Coronary artery (tissue), 2 donors: ENCODE data around the gene SLC35G2.
"Not testable (repeated sequence)": the region's sequence is repeated elsewhere in the genome, so short reads cannot be mapped to it uniquely, and the experiment has no call there.

Experiments used
- DNase-seq: peaks from one replicate; pipeline ENCODE4 v3.0.0-alpha.2; 2017; ENCODE audit warnings: low spot score
- H3K27ac ChIP-seq, 2 donors: fragments of 200-600 bp; sonication (generic); one replicate each; pipeline ENCODE4 v1.5.1; 2016 to 2019
- H3K4me3 ChIP-seq: fragments of 200-600 bp; sonication (generic); 2 replicates; pipeline ENCODE4 v1.5.1; 2016; ENCODE audit warnings: mild to moderate bottlenecking, moderate library complexity
- TF ChIP-seq, protein P1 (sequence below): fragments of 200-600 bp; sonication (generic); IDR thresholded peaks from one replicate; pipeline ENCODE4 v1.5.1; 2019; ENCODE audit warnings: antibody characterized with exemption

Gene SLC35G2

DNA sequence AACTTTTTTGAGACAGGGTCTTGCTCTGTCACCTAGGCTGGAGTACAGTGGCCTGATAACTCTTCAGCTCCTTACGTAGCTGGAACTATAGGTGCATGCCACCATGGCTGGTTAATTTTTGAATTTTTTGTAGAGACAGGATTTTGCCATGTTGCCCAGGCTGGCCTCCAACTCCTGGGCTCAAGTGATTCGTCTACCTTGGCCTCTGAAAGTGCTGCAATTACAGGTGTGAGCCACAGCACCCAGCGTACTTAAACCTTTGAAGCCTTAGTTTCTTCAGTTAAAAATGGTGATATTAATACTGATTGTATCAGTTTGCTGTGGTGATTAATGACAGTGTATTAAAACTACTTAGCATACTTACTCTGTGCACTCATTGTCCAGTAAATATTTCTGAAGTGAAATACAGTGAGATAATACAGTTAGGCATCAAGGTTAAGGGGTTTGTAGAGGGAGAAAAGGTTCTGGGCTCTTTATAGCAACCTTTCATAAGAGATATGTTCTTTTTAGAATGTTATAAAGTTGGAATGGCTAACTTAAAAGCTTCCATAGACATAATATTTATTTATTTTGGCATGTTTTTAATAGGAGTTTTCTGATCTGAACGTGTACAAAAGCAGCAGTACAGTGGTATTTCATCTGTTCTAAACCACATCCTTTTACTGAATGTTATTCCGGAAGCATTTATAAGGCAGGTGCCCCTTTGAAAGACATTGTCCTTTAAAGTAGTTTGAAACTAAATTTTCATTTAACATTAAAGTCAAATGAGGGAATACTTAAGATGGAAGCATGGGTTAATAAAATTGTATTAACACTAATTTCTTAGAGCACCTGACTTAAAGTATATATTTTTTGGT, 66.7 kb downstream of the SLC35G2 start:
- TF ChIP-seq, protein P1, sequence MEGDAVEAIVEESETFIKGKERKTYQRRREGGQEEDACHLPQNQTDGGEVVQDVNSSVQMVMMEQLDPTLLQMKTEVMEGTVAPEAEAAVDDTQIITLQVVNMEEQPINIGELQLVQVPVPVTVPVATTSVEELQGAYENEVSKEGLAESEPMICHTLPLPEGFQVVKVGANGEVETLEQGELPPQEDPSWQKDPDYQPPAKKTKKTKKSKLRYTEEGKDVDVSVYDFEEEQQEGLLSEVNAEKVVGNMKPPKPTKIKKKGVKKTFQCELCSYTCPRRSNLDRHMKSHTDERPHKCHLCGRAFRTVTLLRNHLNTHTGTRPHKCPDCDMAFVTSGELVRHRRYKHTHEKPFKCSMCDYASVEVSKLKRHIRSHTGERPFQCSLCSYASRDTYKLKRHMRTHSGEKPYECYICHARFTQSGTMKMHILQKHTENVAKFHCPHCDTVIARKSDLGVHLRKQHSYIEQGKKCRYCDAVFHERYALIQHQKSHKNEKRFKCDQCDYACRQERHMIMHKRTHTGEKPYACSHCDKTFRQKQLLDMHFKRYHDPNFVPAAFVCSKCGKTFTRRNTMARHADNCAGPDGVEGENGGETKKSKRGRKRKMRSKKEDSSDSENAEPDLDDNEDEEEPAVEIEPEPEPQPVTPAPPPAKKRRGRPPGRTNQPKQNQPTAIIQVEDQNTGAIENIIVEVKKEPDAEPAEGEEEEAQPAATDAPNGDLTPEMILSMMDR: no peak
- H3K27ac ChIP-seq: no peak overlapping the region
- H3K4me3 ChIP-seq: no peak overlapping the region

DNA sequence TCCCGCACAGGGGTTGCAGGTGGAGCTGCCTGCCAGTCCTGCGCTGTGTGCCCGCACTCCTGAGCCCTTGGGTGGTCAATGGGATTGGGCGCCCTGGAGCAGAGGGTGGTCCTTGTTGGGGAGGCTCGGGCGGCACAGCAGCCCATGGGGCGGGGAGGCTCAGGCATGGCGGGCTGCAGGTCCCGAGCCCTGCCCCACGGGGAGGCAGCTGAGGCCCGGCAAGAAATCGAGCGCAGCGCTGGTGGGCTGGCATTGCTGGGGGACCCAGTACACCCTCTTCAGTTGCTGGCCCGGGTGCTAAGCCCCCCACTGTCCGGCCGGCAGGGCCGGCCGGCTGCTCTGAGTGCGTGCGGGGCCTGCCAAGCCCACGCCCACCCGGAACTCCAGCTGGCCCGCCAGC, 71.0 kb downstream of the SLC35G2 start:
- DNase-seq: no peak
- no peak overlapping the region for H3K4me3 ChIP-seq
- TF ChIP-seq, protein P1: no peak
- H3K27ac ChIP-seq: no peak overlapping the region

More for the DNA sequence above, 66.7 kb downstream of the SLC35G2 start:
- no peak for DNase-seq

DNA sequence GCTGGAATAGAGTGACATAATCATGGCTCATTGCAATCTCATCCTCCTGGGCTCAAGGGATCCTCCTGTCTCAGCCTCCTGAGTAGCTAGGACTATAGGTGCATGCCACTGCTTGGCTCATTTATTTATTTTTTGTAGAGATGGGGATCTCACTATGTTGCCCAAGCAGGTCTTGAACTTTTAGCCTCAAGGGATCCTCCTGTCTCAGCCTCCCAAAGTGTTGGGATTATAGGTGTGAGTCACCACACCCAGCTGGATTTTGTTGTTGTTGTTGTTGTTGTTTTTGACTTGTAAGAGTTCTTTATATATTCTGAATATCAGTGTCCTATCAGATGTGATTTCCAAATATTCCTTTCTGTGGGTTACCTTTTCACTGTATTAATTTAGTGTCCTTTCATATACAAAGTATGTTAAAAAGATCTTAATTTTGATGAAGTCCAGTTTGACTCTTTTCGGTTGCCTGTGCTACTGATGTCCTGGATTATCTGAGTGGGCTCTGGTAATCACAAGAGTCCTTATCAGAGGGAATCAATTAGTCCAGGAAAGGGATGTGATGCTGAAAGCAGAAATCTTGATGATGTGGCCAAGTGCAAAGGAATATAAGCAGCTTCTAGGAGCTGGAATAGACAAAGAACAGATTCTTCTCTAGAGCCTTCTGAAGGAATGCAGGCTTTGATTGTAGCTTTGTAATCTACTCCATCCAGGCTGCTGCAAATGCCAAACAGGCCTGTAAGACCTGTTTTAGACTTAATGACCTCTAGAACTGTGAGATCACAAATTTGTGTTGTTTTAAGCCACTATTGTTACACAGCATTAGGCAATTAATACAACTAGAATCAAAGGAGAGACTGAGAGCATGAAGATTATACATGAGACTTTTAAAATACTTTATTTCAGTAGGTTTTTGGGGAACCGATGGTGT, 73.3 kb downstream of the SLC35G2 start:
- Histone ChIP-seq H3K27ac (no peak overlapping the region), H3K4me3 (no peak overlapping the region)
- TF ChIP-seq, protein P1: no peak
- DNase-seq: no peak

DNA sequence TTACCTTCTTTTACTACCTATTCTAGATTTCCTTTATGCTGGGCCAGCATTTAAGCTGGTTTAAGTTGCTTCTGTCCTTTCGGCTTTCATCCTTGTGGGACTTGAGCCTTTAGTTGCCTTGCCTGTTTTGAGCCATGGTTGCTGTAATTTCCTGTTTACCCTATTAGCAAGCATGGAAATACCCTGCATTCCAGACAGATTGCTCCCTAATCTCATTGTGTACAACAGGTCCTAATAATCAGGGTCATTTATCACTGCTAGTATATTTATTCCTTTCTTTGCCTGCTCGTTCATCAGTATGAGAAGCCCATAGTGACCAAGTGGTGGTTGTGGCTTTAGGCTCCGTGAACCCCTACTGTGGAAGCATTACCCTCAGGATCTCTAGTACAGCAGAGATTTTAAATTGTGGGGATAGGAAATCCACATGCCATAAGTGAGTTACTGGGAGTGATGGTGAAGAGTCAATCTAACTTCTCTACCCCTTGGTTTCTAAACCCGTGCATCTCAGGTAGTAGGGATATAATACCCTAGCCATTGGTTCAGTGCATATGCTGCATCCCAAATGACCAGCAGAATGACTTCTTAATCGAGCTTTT, 75.0 kb downstream of the SLC35G2 start:
- DNase-seq: no peak
- no peak overlapping the region for H3K4me3 ChIP-seq
- no peak overlapping the region for H3K27ac ChIP-seq
- TF ChIP-seq, protein P1: no peak

DNA sequence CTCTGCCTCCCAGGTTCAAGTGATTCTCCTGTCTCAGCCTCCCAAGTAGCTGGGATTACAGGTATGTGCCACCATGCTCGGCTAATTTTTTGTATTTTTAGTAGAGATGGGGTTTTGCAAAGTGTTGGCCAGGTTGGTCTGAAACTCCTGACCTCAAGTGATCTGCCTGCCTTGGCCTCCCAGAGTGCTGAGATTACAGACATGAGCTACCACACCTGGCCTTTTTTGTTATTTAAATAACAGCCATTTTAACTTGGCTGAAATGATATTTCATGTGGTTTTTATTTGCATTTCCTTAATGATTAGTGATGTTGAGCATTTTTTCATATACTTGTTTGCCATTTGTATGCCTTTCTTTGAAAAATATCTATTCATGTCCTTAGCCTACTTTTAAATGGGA, 78.2 kb downstream of the SLC35G2 start:
- H3K4me3 ChIP-seq, H3K27ac ChIP-seq, DNase-seq: not testable (repeated sequence)

DNA sequence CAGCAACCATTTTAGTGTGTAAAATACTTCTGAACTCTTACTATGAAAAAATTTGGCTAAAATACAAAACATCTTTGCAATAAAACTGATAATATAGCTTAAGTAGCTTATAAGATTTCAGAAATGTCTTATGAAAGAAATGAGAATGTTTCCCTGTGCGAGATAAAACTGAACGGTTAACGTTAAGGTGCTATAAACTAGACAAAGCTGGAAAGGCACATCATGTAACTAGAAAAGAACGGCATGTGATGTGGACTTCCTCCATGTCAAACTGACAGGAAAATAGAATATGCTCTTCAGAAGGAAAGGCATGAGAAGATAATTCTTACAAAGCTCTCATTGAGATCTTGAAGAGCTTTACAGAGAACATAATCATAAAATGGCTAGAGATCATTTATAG, 79.6 kb downstream of the SLC35G2 start:
- DNase-seq: no peak
- H3K4me3 ChIP-seq: no peak overlapping the region
- no peak overlapping the region for H3K27ac ChIP-seq
- TF ChIP-seq, protein P1: no peak

DNA sequence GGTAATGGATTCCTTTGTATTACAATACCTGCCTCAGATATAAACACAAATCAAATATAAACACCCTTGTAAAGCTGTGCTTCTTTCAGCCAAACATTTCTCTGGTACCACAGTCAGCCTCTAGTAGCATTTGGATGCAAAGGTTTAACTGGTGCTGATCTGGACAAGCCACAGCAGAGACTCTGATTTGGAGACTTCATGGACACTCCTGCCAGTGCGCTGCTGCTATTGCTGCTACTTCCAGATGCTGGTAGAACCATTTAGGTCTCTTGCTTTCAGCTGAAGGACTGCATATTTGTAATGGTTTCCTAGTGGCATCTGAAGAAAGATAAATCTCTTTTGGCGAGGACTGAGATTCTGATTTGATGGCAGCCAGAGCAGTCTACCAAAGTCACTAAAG, 80.0 kb downstream of the SLC35G2 start:
- Histone ChIP-seq H3K27ac (no peak overlapping the region), H3K4me3 (no peak overlapping the region)
- TF ChIP-seq, protein P1: no peak
- no peak for DNase-seq
